ENCODE measurements around the gene AHNAK2. TPM values are rescaled to one million over a fixed set of nuclear protein-coding genes. Genes with fewer than 3 reads are reported as not detected.
"Not testable (repeated sequence)": the region's sequence is repeated elsewhere in the genome, so short reads cannot be mapped to it uniquely, and the experiment has no call there.

Gene AHNAK2
- total and polyA plus RNA-seq, 9 donors, result 6.6 to 24.0 (median 18.9) TPM

DNA sequence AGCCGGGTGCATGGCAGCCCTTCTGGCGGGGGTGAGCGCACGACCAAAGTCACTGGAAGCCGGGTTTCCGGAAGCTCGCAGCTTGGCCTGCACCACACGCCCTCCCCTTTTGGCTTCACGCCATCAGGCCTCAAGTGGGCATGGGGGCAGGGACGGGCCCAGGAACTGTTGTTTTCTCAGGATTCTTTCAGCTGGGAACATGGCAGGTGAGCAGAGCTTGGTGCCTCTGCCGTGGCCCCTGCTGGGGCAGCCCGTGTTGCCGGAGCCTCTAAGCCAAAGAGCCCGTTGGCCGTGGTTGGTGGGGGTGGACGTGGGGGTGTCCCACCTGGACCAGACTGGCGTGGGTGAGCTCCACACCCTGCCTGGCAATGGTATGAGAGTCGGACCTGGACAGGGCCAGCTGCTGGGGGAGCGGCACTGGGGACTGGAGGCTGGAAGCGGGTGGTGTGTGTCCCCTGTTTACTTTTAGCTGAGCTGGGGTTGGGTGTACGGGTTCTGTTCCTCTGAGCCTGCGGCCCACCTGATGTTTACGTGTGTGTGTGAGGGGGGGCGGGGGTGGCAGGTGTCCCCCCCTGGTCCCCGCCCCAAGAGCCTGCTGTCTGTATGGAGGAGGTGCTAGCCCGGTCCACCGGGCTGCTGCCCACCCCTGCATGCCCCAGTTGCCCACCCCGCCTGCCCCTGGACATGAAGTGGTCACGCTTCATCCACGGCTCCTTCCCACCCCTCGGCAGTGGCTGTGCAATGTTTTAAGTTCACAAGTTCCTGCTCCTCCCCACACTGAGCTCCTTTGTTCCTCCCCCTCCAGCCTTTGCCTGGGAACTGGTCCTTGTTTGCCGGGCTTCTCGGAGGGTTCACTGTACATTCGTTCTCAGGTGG lies 82.2 kb downstream of the AHNAK2 start:
- H3K27me3 ChIP-seq (ENCODE audit: control insufficient read depth, insufficient read depth, low read length), result peaks cover 10% of the 10 kb centered on the region
- H3K4me1 ChIP-seq (ENCODE audit: control insufficient read depth, insufficient read depth, low read length), result peaks cover 30% of the 10 kb centered on the region
- no peak overlapping the region for H3K27ac ChIP-seq (ENCODE audit: low read length)
- no peak overlapping the region for H3K4me3 ChIP-seq (ENCODE audit: low read length)
- no peaks in the 10 kb centered on the region for H3K36me3 ChIP-seq (ENCODE audit: control insufficient read depth, insufficient read depth, low read length)
- WGBS (ENCODE audit: insufficient coverage), result 71% methylated on average over 23 of the region's 34 CpGs
- DNase-seq, result peak; percentile 41
- H3K9me3 ChIP-seq (replicated peaks; ENCODE audit: control insufficient read depth, low read depth, low read length), result no peaks in the 10 kb centered on the region

DNA sequence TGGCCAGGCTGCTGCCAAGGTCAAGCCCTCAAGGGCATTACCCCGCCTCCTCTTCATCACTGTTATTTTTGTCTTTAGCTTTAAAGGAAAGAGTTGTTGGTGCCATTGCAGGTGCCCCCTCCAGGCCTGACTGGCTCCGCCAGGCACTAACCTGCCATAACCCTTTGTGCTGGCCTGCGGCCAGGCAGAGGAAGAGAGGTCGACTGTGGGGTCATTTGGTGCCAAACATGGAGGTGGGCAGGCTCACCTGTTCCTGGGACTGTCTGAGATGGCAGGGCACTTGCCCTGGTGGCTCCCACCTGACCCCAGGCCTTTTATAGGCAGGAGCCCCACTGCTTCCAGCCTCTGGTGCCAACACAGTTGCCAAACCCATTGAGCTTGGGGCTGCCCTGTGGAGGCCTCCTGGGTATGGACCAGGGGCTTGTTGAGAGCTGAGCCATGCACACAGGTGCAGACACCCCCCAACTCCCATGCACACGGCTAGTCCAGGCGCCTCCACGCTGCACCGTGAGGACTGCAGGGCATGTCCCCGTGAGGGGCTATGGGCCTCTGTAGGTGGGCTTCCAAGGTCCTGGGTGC lies 82.9 kb downstream of the AHNAK2 start:
- WGBS (ENCODE audit: insufficient coverage), result 81% methylated on average over 8 of the region's 9 CpGs
- H3K36me3 ChIP-seq (ENCODE audit: control insufficient read depth, insufficient read depth, low read length), result no peaks in the 10 kb centered on the region
- no peak overlapping the region for H3K27ac ChIP-seq (ENCODE audit: low read length)
- H3K27me3 ChIP-seq (ENCODE audit: control insufficient read depth, insufficient read depth, low read length), result peaks cover 10% of the 10 kb centered on the region
- H3K9me3 ChIP-seq (replicated peaks; ENCODE audit: control insufficient read depth, low read depth, low read length), result no peaks in the 10 kb centered on the region
- H3K4me1 ChIP-seq (ENCODE audit: control insufficient read depth, insufficient read depth, low read length), result peaks cover 30% of the 10 kb centered on the region
- peak; percentile 8 for DNase-seq
- H3K4me3 ChIP-seq (ENCODE audit: low read length), result no peak overlapping the region

- H3K4me3 ChIP-seq (ENCODE audit: low read length), result no peak overlapping the region
- peak; percentile 38 for DNase-seq
- H3K36me3 ChIP-seq (ENCODE audit: control insufficient read depth, insufficient read depth, low read length), result no peaks in the 10 kb centered on the region
- H3K4me1 ChIP-seq (ENCODE audit: control insufficient read depth, insufficient read depth, low read length), result peaks cover 30% of the 10 kb centered on the region
- H3K27ac ChIP-seq (ENCODE audit: low read length), result no peak overlapping the region
- WGBS (ENCODE audit: insufficient coverage), result 74% methylated on average over 24 of the region's 30 CpGs
- peaks cover 10% of the 10 kb centered on the region for H3K27me3 ChIP-seq (ENCODE audit: control insufficient read depth, insufficient read depth, low read length)
- no peaks in the 10 kb centered on the region for H3K9me3 ChIP-seq (replicated peaks; ENCODE audit: control insufficient read depth, low read depth, low read length)
Measured at GRCh38 chr14:104894331-104895206, 83.6 kb downstream of the AHNAK2 start.

DNA sequence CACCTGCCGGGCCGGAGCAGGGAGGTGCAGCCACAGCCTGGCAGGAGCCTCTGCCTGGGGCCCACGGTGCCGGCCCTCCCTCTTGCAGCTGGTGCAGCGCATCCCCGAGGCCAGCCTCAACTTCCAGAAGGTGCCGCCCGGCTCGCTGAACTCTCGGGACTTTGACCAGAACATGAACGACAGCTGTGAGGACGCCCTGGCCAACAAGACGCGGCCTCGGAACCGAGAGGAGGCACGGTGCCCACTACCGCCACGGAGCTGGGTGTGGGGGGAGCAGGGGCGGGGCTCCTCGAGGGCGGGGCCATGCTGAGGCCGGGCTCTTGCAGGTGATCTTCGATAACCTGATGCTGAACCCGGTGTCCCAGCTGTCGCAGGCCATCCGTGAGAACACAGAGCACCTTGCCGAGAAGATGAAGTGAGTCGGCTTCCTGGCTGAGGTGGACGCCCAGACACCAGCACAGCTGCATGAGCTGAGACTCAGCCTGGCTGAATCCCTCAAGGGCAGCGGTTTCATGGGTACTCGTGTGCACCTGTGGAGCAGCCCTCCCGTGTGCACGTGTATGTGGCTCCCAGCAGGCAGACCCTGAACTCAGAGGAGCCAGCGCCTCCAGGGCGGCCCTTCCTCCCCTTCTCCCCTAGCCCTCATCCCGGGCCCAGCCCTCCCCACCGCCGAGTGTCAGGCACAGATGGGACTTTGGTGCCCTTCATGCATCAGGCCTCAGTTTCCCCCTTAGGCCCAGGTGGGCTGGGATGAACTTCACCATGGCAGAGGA lies 84.6 kb downstream of the AHNAK2 start:
- H3K4me1 ChIP-seq (ENCODE audit: control insufficient read depth, insufficient read depth, low read length), result peaks cover 31% of the 10 kb centered on the region
- H3K36me3 ChIP-seq (ENCODE audit: control insufficient read depth, insufficient read depth, low read length), result no peaks in the 10 kb centered on the region
- whole genome bisulfite sequencing (ENCODE audit: insufficient coverage), result 67% methylated on average over 39 of the region's 39 CpGs
- peaks cover 7% of the 10 kb centered on the region for H3K27me3 ChIP-seq (ENCODE audit: control insufficient read depth, insufficient read depth, low read length)
- no peak overlapping the region for H3K27ac ChIP-seq (ENCODE audit: low read length)
- DNase-seq, result peak; percentile 6
- no peak overlapping the region for H3K4me3 ChIP-seq (ENCODE audit: low read length)
- H3K9me3 ChIP-seq (replicated peaks; ENCODE audit: control insufficient read depth, low read depth, low read length), result no peaks in the 10 kb centered on the region

GRCh38 chr14:104892531-104893434 lies 85.4 kb downstream of the AHNAK2 start:
- DNase-seq, result peak; percentile 10
- H3K36me3 ChIP-seq (ENCODE audit: control insufficient read depth, insufficient read depth, low read length), result no peaks in the 10 kb centered on the region

GRCh38 chr14:104891664-104892530 lies 86.3 kb downstream of the AHNAK2 start:
- Histone ChIP-seq H3K4me1 (ENCODE audit: control insufficient read depth, insufficient read depth, low read length) (peaks cover 31% of the 10 kb centered on the region), H3K9me3 (replicated peaks; ENCODE audit: control insufficient read depth, low read depth, low read length) (no peaks in the 10 kb centered on the region), H3K4me3 (ENCODE audit: low read length) (no peak overlapping the region), H3K27ac (ENCODE audit: low read length) (no peak overlapping the region), H3K27me3 (ENCODE audit: control insufficient read depth, insufficient read depth, low read length) (peaks cover 7% of the 10 kb centered on the region), H3K36me3 (ENCODE audit: control insufficient read depth, insufficient read depth, low read length) (peaks cover 6% of the 10 kb centered on the region)
- peak; percentile 10 for DNase-seq
- WGBS (ENCODE audit: insufficient coverage), result 63% methylated on average over 13 of the region's 13 CpGs

More at GRCh38 chr14:104892531-104893434, 85.4 kb downstream of the AHNAK2 start:
- H3K9me3 ChIP-seq (replicated peaks; ENCODE audit: control insufficient read depth, low read depth, low read length), result no peaks in the 10 kb centered on the region
- H3K4me1 ChIP-seq (ENCODE audit: control insufficient read depth, insufficient read depth, low read length), result peaks cover 31% of the 10 kb centered on the region
- WGBS (ENCODE audit: insufficient coverage), result 56% methylated on average over 23 of the region's 31 CpGs
- H3K27me3 ChIP-seq (ENCODE audit: control insufficient read depth, insufficient read depth, low read length), result peaks cover 7% of the 10 kb centered on the region
- no peak overlapping the region for H3K27ac ChIP-seq (ENCODE audit: low read length)
- H3K4me3 ChIP-seq (ENCODE audit: low read length), result no peak overlapping the region

- Histone ChIP-seq H3K27ac (ENCODE audit: low read length) (no peak overlapping the region), H3K4me3 (ENCODE audit: low read length) (no peak overlapping the region), H3K27me3 (ENCODE audit: control insufficient read depth, insufficient read depth, low read length) (peaks cover 7% of the 10 kb centered on the region), H3K36me3 (ENCODE audit: control insufficient read depth, insufficient read depth, low read length) (peaks cover 9% of the 10 kb centered on the region), H3K4me1 (ENCODE audit: control insufficient read depth, insufficient read depth, low read length) (peaks cover 30% of the 10 kb centered on the region), H3K9me3 (replicated peaks; ENCODE audit: control insufficient read depth, low read depth, low read length) (no peaks in the 10 kb centered on the region)
- peak; percentile 3 for DNase-seq
- 100% methylated on average over 2 of the region's 4 CpGs for WGBS (ENCODE audit: insufficient coverage)
Measured at GRCh38 chr14:104891121-104891551, 87.0 kb downstream of the AHNAK2 start.

DNA sequence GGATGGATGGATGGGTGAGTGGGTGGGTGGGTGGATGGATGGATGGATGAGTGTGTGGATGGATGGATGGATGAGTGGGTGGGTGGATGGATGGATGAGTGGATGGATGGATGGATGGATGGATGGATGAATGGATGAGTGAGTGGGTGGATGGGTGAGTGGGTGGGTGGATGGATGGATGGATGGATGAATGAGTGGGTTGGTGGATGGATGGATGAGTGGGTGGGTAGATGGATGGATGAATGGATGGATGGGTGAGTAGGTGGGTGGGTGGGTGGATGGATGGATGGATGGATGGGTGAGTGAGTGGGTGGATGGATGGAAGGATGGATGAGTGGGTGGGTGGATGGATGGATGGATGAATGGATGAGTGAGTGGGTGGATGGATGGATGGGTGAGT lies 87.9 kb downstream of the AHNAK2 start:
- H3K36me3 ChIP-seq (ENCODE audit: control insufficient read depth, insufficient read depth, low read length); H3K27ac ChIP-seq (ENCODE audit: low read length); H3K27me3 ChIP-seq (ENCODE audit: control insufficient read depth, insufficient read depth, low read length); H3K4me3 ChIP-seq (ENCODE audit: low read length); DNase-seq; H3K9me3 ChIP-seq (replicated peaks; ENCODE audit: control insufficient read depth, low read depth, low read length): not testable (repeated sequence)
- H3K4me1 ChIP-seq (ENCODE audit: control insufficient read depth, insufficient read depth, low read length), result peaks cover 22% of the 10 kb centered on the region
